ENCODE data around the gene SMARCD1. TPM values are rescaled to one million over a fixed set of nuclear protein-coding genes. Genes with fewer than 3 reads are reported as not detected.

Gene SMARCD1
- polyA plus RNA-seq (2013, experiment 1 of 2; ENCODE audit: insufficient read length): 81.3 TPM
- polyA plus RNA-seq (2013, experiment 2 of 2; ENCODE audit: insufficient read length): 81.1 TPM

- DNase-seq: peak; percentile 95
These were observed at the start of gene SMARCD1 for GRCh38 chr12:50084775-50085614. TSS of gene SMARCD1 (plus strand) at chr12:50085342. CDS start at chr12:50085370, 28 bp downstream.

GRCh38 chr12:50038336-50038735, 46.8 kb upstream of the SMARCD1 start:
- no peak for DNase-seq

- peak; percentile 74 for DNase-seq
These were observed 45.8 kb upstream of the SMARCD1 start for GRCh38 chr12:50039151-50039835.

- no peak for DNase-seq
These were observed 44.5 kb upstream of the SMARCD1 start for GRCh38 chr12:50040657-50041056.

DNA sequence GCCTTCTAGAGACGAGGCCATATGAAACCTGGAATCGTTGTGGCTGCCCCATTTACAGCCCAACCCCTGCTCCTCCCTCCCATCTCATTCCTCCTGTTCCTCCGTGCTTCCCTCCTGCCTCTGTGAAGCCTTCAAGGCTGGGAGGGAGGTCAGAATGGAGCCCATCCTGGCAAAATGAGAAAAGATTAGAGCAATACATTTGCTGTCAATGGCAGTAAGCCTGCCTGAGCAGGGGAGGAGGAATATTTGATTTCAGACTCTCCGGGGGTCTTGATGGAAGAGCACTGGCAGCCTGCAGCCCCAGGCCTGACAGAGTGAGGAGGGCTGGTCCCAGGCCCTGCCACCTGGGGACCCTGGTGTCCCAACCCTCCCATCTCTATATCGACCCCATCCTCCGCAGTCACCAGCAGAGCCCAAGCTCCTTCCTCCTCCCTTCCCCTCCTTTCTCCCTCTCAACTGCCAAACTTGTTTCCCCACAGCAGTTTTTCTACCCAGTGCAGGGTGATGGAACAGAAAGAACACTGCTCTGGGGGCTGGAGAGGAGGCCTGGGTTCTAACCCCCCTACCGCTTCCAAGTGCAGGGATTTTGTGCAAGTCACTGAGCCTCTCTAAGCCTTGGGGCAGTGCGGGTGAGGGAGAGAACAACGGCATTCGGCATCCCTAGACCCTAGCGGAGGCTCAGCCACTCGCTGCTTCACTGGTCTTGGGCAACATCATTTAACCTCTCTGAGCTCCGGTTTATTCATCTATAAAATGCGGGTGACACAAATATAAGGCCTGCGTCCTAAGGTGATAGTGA, 43.9 kb upstream of the SMARCD1 start:
- DNase-seq: no peak

- DNase-seq: no peak
These were observed 43.2 kb upstream of the SMARCD1 start for GRCh38 chr12:50041962-50042361.

GRCh38 chr12:50042693-50043092, 42.4 kb upstream of the SMARCD1 start:
- no peak for DNase-seq

DNA sequence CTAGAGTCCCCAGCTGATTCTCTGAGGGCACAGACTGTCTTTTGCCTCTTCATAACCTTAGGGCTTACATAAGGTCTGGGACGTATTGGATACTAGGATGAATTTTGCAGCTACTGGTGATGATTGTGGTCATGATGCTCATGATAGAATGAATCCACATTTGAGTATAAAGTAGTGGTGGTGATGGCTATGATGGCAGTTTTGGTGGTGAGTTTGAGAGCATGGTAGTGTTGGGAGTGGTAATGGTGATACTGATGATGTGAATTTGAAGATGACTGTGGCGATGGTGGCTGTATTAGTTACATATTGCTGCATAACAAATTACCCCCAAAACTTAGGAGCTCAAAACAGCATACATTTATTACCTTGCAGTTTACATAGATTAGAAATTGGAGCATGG, 41.8 kb upstream of the SMARCD1 start:
- no peak for DNase-seq

GRCh38 chr12:50043854-50044253, 41.3 kb upstream of the SMARCD1 start:
- DNase-seq: no peak

GRCh38 chr12:50047693-50048250, 37.4 kb upstream of the SMARCD1 start:
- DNase-seq: no peak

GRCh38 chr12:50049254-50050118, 35.7 kb upstream of the SMARCD1 start:
- DNase-seq: no peak

- no peak for DNase-seq
These were observed 35.1 kb upstream of the SMARCD1 start for GRCh38 chr12:50050119-50050385.

- peak; percentile 72 for DNase-seq
These were observed 34.6 kb upstream of the SMARCD1 start for GRCh38 chr12:50050410-50051098.

DNA sequence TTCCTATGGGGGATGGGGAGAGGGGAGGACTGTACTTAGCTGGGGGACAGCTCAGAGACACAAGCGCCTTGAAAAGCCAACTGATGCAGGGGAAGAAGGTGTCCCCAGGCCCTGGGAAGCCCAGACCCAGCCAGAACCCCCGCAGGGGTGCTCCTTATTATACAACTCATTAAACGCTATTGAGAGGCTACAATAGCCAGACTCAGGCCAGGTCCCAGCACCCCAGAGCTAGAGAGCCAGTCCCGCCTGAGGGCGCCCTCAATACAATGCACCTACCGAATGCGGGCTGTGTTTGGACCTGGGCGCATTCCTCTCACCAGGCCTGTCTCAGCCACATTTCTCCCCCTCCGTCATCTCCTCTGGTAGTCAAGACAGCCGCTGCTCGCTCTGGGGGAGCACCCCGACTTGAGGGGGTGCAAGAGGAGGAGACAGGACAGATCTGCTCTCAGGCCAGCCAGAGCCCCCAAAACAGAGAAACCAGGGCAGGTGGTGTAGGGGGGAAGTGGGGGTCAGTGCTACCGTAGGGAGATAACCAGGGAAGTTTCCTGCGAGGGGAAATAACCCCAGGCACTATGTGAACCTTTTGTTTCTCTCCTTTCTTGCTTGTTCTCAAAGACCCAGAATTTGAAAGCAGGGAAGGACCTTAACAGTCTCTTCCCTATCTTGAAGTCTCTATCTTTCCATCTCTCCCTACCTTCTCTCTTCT, 33.9 kb upstream of the SMARCD1 start:
- DNase-seq: no peak

DNA sequence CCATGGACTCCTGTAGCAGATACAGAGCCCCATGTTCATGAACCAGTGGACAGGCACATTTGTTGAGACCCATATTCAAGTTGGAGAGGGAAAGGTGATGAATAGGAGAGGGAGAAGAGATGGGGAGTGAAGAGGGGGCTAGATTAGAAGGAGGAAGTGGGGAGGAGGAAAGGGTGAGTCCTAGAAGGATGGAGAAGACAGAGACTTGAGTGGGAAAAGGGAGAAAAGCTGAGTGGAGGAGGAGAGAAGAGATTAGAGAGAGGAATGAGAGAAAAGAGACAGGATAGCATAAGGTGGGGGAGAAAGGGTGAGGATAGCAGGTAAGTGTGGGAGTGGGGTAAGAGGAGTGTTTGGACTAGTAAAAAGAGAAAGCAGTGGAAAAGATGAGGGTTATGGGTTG, 32.6 kb upstream of the SMARCD1 start:
- no peak for DNase-seq

- DNase-seq: no peak
These were observed 32.2 kb upstream of the SMARCD1 start for GRCh38 chr12:50052964-50053363.

DNA sequence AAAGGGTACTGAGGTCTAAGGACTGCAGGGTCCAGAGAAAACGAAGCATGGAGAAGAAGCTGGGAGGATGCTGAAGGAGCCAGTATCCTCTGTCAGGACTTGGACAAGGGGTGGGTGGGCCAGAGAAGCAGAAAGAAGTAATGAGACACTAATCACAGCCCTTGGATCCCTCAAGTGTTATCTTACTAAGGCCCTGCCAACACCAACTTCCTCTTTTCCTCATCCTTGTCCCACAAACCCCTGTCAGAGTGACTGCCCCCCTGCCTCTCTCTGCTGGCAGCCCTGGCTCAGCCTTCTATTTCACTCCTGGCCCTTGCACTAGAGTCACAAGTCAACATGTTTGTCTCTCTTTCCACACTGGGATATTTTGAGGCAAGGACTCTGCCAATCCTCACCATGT, 31.6 kb upstream of the SMARCD1 start:
- no peak for DNase-seq

GRCh38 chr12:50055831-50056638, 29.1 kb upstream of the SMARCD1 start:
- DNase-seq: peak; percentile 29

DNA sequence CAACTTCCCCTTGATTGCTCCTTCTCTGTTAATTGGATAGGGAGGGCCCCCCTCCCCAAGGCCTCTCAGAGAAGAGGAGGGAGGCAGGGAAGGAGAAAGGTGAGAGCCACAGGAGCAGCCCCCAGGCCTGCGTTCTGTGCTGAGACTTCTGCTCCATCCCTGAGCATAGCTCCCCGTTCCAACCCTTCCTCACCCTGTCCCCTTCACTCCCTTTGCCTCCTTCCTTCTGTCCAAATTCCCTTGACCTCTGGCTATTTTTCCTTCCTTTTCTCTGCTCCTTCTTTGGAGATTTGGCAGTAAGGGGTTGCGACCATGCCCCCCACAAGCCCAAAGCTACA, 28.5 kb upstream of the SMARCD1 start:
- DNase-seq: no peak

Data from fibroblast of skin of abdomen (primary cell).